Activated naive CD4-positive, alpha-beta T cell treated with anti-CD3 and anti-CD28 coated beads, Interleukin-2, amount 10 ng/mL, durations not matched to agents 7 days and 5 days (primary cell): ENCODE measurements around the gene MAGEA9.
"Not testable (repeated sequence)": the region's sequence is repeated elsewhere in the genome, so short reads cannot be mapped to it uniquely, and the experiment has no call there.

Experiments used
- CTCF ChIA-PET: fragments of 350-600 bp; sonication (Branson Sonifier 250); formaldehyde crosslinking; loops from one replicate; lab custom pipeline; 2021; ENCODE audit warnings: antibody characterized with exemption; lab: Charles Lee
- DNase-seq: peaks from one replicate; pipeline ENCODE4 v3.0.0-alpha.2; 2020
- H3K27ac Mint-ChIP-seq: one replicate; pipeline ENCODE4 v1.8.0; 2021; ENCODE audit warnings: mild to moderate bottlenecking, moderate library complexity, mixed read lengths
- H3K27me3 Mint-ChIP-seq: one replicate; pipeline ENCODE4 v1.8.0; 2021; ENCODE audit warnings: mild to moderate bottlenecking, mixed read lengths
- H3K36me3 Mint-ChIP-seq: one replicate; pipeline ENCODE4 v1.8.0; 2021; ENCODE audit warnings: mixed read lengths
- H3K4me1 Mint-ChIP-seq: one replicate; pipeline ENCODE4 v1.8.0; 2021; ENCODE audit warnings: mixed read lengths
- H3K4me3 Mint-ChIP-seq: one replicate; pipeline ENCODE4 v1.8.0; 2021; ENCODE audit warnings: mild to moderate bottlenecking, moderate library complexity, mixed read lengths
- H3K9me3 Mint-ChIP-seq: one replicate; pipeline ENCODE4 v1.8.0; 2021; ENCODE audit warnings: mixed read lengths

Gene MAGEA9

DNA sequence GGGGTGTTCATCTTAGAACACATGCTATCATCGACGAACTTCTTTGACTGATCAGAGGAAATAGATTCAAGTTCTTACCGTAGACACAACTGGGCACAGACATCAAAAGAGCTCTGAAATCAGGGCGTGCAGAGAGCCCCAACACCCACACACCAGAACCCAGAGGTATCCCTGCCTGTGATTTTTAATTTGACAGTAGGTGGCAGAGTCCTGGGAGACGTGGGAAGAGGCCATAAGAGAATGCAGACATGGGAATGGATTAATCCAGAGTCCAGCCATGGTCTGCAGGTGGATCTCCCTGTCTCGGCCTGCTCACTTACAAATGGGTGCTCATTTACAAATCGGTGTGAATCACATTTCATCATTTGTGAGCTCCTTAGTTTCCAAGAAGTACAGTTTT is 3.7 kb upstream of the MAGEA9 start:
- DNase-seq, H3K27me3 Mint-ChIP-seq, H3K27ac Mint-ChIP-seq, H3K36me3 Mint-ChIP-seq, H3K4me3 Mint-ChIP-seq, CTCF ChIA-PET, H3K4me1 Mint-ChIP-seq, H3K9me3 Mint-ChIP-seq: not testable (repeated sequence)

DNA sequence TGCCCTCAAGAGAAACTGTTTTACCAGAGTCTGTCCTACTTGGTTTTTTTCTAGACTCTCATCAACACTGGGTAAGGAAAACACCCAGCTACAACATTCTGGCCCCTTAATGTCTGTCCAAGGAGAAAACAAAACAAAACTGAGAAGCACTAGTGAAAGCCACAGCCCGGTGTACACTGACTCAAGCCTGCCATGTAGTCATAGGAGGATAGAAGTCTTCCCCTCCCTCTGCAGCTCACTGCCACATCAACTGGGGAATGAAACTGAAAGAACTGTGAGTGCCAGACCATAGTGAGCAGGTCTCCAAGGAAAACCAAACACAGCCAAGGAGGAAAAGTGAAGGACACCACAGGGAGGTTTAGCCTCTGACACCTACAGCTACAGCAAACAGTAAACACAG is 13.8 kb downstream of the MAGEA9 start:
- H3K27ac Mint-ChIP-seq, H3K4me3 Mint-ChIP-seq, H3K36me3 Mint-ChIP-seq, H3K9me3 Mint-ChIP-seq, DNase-seq, CTCF ChIA-PET, H3K27me3 Mint-ChIP-seq: not testable (repeated sequence)
- H3K4me1 Mint-ChIP-seq = peaks cover 33% of the 10 kb centered on the region

DNA sequence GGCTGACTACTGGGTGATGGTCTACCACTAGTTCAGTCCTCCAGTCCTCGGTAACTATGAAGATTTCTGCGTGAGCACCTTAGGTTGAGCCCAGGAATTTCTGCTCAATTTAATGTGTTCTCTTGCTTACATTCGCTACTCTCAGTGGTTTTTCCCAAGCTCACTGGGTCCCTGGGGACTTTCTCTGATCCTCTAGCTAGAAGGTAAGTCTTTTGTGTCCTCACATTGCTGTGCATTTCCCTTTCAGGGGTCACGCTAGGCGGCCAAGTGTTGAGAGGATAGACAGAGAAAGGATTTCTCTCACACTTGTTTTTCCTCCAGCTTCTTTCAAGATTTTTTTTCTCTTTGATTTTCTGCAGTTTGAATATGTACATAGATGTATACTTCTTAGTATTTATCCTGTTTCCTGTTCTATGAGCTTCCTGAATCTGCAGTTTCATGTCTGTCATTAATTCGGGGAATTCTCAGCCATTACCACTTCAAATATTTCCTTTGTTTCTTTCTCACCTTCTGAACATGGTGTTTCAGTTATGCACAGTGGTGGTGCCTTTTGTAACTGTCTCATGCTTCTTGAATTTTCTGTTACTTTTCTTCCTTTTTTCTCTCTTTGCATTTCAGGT is 17.5 kb downstream of the MAGEA9 start:
- H3K9me3 Mint-ChIP-seq = no peaks in the 10 kb centered on the region
- no peak for DNase-seq
- H3K36me3 Mint-ChIP-seq = no peaks in the 10 kb centered on the region
- H3K27me3 Mint-ChIP-seq = no peaks in the 10 kb centered on the region
- CTCF ChIA-PET = interaction anchor here (1.1 kb wide), 1 partner anchor 111 kb away, joined by 3 read pairs; no protein-coding TSS in a partner anchor
- peaks cover 37% of the 10 kb centered on the region for H3K4me1 Mint-ChIP-seq
- peak overlapping the region; percentile 63 for H3K27ac Mint-ChIP-seq
- no peak overlapping the region for H3K4me3 Mint-ChIP-seq

DNA sequence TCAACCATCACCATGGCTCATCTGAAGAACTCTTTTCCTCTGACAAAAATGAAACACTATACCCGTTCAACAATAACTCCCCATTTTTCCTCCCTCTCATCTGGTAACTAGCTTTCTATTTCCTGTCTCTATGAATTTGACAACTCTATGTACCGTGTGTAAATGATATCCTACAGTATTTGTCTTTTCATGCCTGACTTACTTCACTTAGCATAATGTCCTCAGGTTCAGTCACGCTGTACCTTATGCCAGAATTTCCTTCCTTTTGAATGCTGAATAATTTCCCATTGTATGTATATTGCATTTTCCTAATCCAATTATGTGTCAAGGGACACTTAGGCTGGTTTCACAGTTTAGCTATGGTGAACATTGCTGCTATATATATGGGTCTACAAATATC is 18.2 kb downstream of the MAGEA9 start:
- peak overlapping the region; percentile 63 for H3K27ac Mint-ChIP-seq
- no peaks in the 10 kb centered on the region for H3K9me3 Mint-ChIP-seq
- no peaks in the 10 kb centered on the region for H3K27me3 Mint-ChIP-seq
- CTCF ChIA-PET = interaction anchor here (1.1 kb wide), 1 partner anchor 110 kb away, joined by 3 read pairs; no protein-coding TSS in a partner anchor
- peaks cover 37% of the 10 kb centered on the region for H3K4me1 Mint-ChIP-seq
- no peaks in the 10 kb centered on the region for H3K36me3 Mint-ChIP-seq
- DNase-seq = no peak
- no peak overlapping the region for H3K4me3 Mint-ChIP-seq

DNA sequence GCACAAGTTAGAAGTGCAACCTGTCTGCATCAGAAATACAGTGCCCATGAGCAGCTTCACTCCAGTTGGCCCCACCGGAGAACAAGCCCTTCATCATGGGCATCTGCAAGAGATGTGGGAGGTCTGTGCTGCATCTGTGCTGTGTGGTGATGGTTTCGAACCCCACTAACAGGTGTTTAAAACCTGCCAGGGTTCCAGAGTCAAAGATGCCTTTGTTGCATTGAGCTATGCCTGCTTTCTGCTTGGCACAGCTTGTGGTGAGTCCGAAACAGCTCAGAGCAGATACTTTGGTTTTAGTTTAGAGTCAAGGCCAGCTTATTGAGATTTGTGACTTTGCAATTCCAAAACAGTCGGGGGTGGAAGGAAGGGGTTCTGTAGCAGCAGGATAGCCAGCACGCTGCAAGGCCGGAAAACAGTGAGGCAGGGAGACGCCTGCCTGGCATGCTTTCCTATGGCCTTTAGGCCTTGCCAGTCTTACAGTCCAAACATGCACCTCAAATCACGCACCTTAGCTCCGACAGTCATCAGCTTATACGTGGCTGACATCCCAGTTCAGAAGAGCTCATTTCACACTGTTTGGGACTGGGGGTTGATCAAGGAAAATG is 21.8 kb downstream of the MAGEA9 start:
- H3K27me3 Mint-ChIP-seq = no peaks in the 10 kb centered on the region
- no peak overlapping the region for H3K4me3 Mint-ChIP-seq
- DNase-seq = no peak
- H3K27ac Mint-ChIP-seq = no peak overlapping the region
- no peaks in the 10 kb centered on the region for H3K9me3 Mint-ChIP-seq
- H3K36me3 Mint-ChIP-seq = no peaks in the 10 kb centered on the region
- CTCF ChIA-PET = no interaction called here
- H3K4me1 Mint-ChIP-seq = peaks cover 22% of the 10 kb centered on the region

DNA sequence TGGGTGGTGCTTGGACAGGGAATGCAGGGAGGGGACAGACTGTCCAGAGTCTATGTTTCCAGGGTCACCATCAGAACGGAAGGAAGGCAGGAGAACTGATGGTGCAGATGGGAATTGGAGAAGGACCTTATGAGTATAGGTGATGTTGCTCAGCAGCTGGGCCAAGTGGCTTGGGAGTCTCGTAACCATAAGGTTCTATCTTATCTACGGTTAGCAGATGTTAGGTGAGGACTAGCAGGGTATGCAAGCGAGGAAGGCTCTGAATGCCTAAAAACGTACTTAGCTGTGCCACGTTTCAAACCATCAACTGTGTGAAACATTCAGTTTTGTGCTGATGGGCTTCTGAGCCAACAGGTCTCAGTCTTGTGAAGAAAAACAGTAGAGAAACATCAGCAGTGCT is 22.4 kb downstream of the MAGEA9 start:
- Mint-ChIP-seq H3K4me3 (no peak overlapping the region), H3K27me3 (no peaks in the 10 kb centered on the region), H3K9me3 (no peaks in the 10 kb centered on the region), H3K36me3 (no peaks in the 10 kb centered on the region), H3K4me1 (peaks cover 19% of the 10 kb centered on the region), H3K27ac (no peak overlapping the region)
- CTCF ChIA-PET = no interaction called here
- no peak for DNase-seq

DNA sequence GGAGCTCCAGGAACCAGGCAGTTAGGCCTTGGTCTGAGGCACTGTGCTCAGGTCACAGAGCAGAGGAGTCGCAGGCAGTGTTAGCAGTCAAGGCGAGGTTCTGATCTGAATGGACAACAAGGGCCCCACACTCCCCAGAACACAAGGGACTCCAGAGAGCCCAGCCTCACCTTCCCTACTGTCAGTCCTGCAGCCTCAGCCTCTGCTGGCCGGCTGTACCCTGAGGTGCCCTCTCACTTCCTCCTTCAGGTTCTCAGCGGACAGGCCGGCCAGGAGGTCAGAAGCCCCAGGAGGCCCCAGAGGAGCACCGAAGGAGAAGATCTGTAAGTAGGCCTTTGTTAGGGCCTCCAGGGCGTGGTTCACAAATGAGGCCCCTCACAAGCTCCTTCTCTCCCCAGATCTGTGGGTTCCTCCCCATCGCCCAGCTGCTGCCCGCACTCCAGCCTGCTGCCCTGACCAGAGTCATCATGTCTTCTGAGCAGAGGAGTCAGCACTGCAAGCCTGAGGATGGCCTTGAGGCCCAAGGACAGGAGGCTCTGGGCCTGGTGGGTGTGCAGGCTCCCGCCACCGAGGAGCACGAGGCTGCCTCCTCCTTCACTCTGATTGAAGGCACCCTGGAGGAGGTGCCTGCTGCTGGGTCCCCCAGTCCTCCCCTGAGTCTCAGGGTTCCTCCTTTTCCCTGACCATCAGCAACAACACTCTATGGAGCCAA is 26.2 kb downstream of the MAGEA9 start:
- Mint-ChIP-seq H3K4me1 (no peaks in the 10 kb centered on the region), H3K27me3 (no peaks in the 10 kb centered on the region), H3K27ac (no peak overlapping the region)

DNA sequence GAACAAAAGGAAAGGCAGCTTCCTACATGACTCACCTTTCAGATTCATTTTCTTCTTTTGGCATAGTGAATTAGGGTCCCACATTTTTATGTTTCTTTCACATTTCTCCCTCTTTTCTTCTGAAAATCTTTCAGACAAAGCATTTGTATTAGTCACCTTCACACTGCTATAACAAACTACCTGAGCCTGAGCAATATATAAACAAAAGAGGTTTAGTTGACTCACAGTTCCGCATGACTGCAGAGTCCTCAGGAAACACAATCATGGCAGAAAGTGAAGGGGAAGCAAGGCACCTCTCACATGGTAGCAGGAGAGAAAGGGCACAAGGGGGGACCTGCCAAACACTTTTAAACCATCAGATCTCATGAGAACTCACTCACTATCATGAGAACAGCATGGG is 36.9 kb downstream of the MAGEA9 start:
- no peaks in the 10 kb centered on the region for H3K4me1 Mint-ChIP-seq
- H3K9me3 Mint-ChIP-seq = no peaks in the 10 kb centered on the region
- no peaks in the 10 kb centered on the region for H3K36me3 Mint-ChIP-seq
- peaks cover 9% of the 10 kb centered on the region for H3K27me3 Mint-ChIP-seq
- H3K4me3 Mint-ChIP-seq = no peak overlapping the region
- H3K27ac Mint-ChIP-seq = no peak overlapping the region
- CTCF ChIA-PET = no interaction called here
- no peak for DNase-seq

More for the DNA sequence above, 26.2 kb downstream of the MAGEA9 start:
- Mint-ChIP-seq H3K4me3 (no peak overlapping the region), H3K9me3 (no peaks in the 10 kb centered on the region), H3K36me3 (no peaks in the 10 kb centered on the region)
- CTCF ChIA-PET = no interaction called here
- no peak for DNase-seq

DNA sequence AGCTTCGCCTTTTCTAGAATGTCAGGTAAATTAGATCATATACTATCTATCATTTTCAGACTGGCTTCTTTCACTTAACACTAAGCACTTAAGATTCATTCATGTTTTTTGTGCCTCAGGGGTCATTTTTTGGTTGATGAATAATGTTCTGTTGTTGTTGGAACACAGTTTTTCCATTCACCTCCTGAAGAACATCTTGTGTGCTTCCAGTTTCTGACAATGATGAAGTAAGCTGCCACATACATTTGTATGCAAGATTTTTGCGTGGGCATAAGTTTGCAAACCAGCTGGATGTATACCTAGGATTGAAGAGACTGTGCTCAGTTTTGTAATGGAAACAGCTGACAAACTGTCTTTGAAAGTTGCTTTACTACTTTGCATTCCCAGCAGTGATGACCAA is 37.6 kb downstream of the MAGEA9 start:
- no peak for DNase-seq
- Mint-ChIP-seq H3K4me3 (no peak overlapping the region), H3K27ac (no peak overlapping the region), H3K9me3 (no peaks in the 10 kb centered on the region), H3K27me3 (peaks cover 9% of the 10 kb centered on the region), H3K4me1 (no peaks in the 10 kb centered on the region), H3K36me3 (no peaks in the 10 kb centered on the region)
- CTCF ChIA-PET = interaction anchor here (0.8 kb wide), 1 partner anchor 280 kb away, joined by 3 read pairs; no protein-coding TSS in a partner anchor

DNA sequence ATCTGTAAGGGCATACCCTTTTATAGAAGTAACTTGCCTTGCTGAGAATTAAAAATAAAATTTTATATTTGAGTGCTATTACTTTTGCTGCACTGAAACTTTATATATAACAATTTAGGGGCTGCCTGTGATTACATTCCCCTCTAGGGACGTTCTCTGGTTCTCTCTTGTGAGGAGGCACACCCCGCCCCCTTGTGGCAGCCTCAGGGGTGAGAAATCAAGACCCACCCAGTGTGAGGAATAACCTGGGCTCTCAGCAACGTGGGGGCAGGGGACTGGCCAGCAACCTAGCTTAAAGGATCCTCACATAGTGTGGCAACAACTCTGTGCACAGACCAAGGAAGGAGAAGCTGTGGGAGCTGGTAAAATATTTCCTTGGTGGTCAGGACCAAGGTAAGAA is 43.7 kb downstream of the MAGEA9 start:
- peak; percentile 62 for DNase-seq
- peaks cover 16% of the 10 kb centered on the region for H3K4me1 Mint-ChIP-seq
- peaks cover 14% of the 10 kb centered on the region for H3K27me3 Mint-ChIP-seq
- no peaks in the 10 kb centered on the region for H3K9me3 Mint-ChIP-seq
- H3K36me3 Mint-ChIP-seq = no peaks in the 10 kb centered on the region
- no peak overlapping the region for H3K4me3 Mint-ChIP-seq
- CTCF ChIA-PET = no interaction called here
- H3K27ac Mint-ChIP-seq = no peak overlapping the region

DNA sequence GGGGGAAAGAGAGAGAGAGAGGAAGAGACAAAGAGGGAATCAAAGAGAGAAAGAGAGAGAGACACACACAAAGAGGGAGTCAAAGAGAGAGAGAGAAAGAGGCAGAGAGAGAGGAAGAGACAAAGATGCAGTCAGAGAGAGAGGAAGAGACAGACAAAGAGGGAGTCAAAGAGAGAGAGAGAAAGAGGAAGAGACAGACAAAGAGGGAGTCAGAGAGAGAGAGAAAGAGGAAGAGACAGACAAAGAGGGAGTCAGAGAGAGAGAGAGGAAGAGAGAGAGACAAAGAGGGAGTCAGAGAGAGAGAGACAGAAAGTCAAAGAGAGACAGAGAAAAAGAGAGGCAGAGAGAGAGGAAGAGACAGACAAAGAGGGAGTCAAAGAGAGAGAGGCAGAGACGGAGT is 45.5 kb downstream of the MAGEA9 start:
- H3K27ac Mint-ChIP-seq = no peak overlapping the region
- CTCF ChIA-PET = no interaction called here
- peaks cover 21% of the 10 kb centered on the region for H3K4me1 Mint-ChIP-seq
- H3K36me3 Mint-ChIP-seq = no peaks in the 10 kb centered on the region
- H3K9me3 Mint-ChIP-seq = no peaks in the 10 kb centered on the region
- no peak overlapping the region for H3K4me3 Mint-ChIP-seq
- no peak for DNase-seq
- peaks cover 14% of the 10 kb centered on the region for H3K27me3 Mint-ChIP-seq

DNA sequence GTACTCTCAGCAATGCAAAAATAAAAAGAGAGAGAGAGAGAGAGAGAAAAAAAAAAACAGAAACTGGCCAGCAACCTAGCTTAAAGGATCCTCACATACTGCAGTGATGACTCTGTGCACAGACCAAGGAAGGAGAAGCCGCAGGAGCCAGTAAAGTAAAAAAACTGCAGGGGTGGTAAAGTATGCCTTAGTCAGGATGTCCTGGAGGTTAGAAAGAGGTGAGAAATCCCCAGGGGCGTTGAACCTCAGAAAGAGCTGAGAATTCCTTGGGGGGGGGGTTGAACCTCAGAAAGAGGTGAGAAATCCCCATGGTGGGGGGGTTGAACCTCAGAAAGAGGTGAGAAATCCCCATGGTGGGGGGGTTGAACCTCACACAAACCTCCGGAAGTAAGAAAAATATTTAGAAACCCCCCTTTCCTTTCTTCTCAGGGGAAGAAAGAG is 48.0 kb downstream of the MAGEA9 start:
- H3K4me3 Mint-ChIP-seq = peak overlapping the region; percentile 42
- CTCF ChIA-PET = interaction anchor here (0.7 kb wide), 1 partner anchor 72 kb away, joined by 4 read pairs; no protein-coding TSS in a partner anchor
- no peaks in the 10 kb centered on the region for H3K36me3 Mint-ChIP-seq
- peaks cover 21% of the 10 kb centered on the region for H3K4me1 Mint-ChIP-seq
- no peaks in the 10 kb centered on the region for H3K9me3 Mint-ChIP-seq
- peak overlapping the region; percentile 79 for H3K27ac Mint-ChIP-seq
- peaks cover 11% of the 10 kb centered on the region for H3K27me3 Mint-ChIP-seq
- peak; percentile 31 for DNase-seq

DNA sequence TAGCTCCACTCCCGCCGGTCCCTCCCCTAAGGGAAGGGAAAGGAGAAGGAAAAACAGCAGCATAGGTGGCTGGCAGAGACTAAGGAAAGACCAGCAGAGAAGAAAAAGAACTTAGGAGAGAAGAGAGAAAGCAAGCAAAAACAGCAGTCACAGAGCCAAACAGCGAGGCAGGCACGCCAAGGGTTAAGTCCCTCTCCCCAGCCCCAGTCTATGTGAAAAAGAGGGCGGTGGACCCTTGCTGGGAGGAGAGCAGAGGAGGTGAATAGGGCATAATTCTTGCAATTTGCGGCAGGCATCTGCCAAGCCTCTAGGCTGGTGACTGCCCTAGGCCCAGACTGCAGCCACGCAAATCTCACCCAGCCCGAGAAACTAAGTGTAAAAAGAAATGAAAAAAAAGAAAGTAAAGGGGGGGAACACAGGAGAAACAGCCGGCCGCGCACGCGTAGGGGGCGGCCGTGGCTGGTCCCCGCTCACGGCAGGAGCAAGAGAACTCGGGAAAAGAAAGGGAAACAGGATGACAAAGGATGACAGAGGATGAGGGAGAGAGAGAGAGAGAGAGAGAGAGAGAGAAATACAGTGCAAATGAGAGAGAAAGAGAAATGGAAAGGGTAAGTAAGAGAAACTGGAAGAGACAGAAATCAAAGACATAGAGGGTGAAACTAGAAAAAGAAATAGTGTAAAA is 48.6 kb downstream of the MAGEA9 start:
- Mint-ChIP-seq H3K4me3 (peak overlapping the region; percentile 42), H3K27ac (peak overlapping the region; percentile 79), H3K27me3 (peaks cover 11% of the 10 kb centered on the region), H3K9me3 (no peaks in the 10 kb centered on the region), H3K4me1 (peaks cover 21% of the 10 kb centered on the region), H3K36me3 (no peaks in the 10 kb centered on the region)
- CTCF ChIA-PET = interaction anchor here (0.7 to 1.0 kb wide), 2 partner anchors 71 to 337 kb away, joined by 3 to 4 read pairs; no protein-coding TSS in a partner anchor
- DNase-seq = peak; percentile 39

DNA sequence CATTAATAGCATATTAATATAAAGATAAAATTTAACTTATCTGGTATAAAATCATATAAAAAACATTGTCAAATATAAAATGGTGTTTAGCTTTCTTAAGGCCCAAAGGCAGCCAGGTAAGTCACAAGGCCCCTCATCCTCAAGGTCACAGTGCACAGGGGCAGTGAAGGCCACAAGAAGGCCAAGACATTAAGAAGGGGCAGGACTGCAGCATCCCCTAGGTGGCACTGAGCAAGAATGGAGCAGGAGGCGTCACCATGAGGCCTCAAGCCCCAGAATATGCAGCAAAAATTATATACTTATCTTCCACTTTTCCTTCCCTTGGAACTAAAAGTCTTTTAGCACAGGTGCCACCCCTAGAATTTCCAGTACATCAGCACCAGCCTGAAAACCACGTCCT is 49.7 kb downstream of the MAGEA9 start:
- CTCF ChIA-PET = no interaction called here
- H3K4me1 Mint-ChIP-seq = peaks cover 21% of the 10 kb centered on the region
- no peak for DNase-seq
- no peak overlapping the region for H3K4me3 Mint-ChIP-seq
- no peak overlapping the region for H3K27ac Mint-ChIP-seq
- peaks cover 8% of the 10 kb centered on the region for H3K27me3 Mint-ChIP-seq
- no peaks in the 10 kb centered on the region for H3K9me3 Mint-ChIP-seq
- no peaks in the 10 kb centered on the region for H3K36me3 Mint-ChIP-seq
